Measurements from ENCODE around the gene AP1M1. TPM values are rescaled to one million over a fixed set of nuclear protein-coding genes. Genes with fewer than 3 reads are reported as not detected.
"Not testable (repeated sequence)": the region's sequence is repeated elsewhere in the genome, so short reads cannot be mapped to it uniquely, and the experiment has no call there.

The AP1M1 gene
- polyA plus RNA-seq, 1 donor from 2014 or later: 130 TPM

DNA sequence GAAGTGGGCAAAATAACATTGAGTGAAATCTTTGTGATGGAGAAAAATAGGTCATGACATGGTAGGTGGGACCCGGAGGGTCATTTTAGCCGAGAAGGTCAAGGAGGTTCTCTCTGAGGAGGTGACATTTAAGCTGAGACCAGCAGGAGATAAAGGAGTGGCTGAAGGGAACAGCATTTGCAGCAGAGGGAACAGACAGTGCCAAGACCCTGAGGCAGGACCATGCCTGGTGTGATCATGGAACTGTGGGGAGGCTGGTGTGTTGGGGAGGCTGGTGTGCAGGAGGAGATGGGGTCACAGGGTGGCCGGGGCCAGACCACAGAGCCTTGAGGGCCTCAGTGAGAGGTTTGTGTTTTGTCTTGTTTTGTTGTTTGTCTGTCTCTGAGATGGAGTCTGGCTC, 67.5 kb downstream of the AP1M1 start:
- Mint-ChIP-seq H3K4me1 (peaks cover 34 to 37% (median 35%) of the 10 kb centered on the region in 3 donors), H3K36me3 (no peaks in the 10 kb centered on the region), H3K27ac (peak overlapping the region; percentile 89 to 99 (median 93)), H3K27me3 (no peaks in the 10 kb centered on the region), H3K9me3 (no peaks in the 10 kb centered on the region), H3K4me3 (peak overlapping the region in 2 of 4 donors; percentile 24 to 42)

DNA sequence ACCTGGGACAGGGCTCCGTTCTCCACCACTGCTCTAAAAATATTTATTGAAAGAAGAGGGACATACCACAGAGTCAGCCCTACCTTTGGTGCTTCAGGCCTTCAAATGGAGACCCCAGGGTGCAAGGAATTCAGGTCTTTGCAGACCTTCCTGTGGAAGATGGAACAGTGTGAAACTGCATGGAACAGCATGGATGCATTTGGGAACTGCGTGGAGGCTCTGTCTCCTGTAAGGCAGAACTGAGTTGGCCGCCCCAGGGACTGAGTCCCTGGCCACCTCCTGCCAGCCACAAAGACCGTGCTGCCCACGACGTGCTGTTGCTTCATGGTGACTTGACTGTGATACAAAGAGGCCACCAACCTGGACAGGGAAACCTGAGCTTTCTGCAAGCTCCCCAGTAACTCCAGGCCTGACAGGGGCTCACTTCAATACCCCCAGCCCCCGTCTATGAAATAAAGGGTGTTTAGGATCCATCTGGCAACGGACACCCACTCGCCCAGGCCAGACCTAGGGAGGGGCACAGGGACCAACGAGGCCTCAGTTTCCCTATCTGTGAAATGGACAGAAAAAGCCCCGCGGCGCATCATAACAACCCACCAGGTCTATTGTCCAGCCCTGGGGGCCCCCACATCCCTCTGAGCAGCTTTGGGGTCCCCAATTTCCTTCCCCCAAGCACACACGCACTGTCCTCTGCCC, 68.3 kb downstream of the AP1M1 start:
- Mint-ChIP-seq H3K27me3 (no peaks in the 10 kb centered on the region), H3K36me3 (no peaks in the 10 kb centered on the region), H3K4me3 (no peak overlapping the region), H3K4me1 (peaks cover 26 to 30% (median 28%) of the 10 kb centered on the region in 3 donors), H3K9me3 (no peaks in the 10 kb centered on the region), H3K27ac (peak overlapping the region; percentile 64 to 93 (median 74))

DNA sequence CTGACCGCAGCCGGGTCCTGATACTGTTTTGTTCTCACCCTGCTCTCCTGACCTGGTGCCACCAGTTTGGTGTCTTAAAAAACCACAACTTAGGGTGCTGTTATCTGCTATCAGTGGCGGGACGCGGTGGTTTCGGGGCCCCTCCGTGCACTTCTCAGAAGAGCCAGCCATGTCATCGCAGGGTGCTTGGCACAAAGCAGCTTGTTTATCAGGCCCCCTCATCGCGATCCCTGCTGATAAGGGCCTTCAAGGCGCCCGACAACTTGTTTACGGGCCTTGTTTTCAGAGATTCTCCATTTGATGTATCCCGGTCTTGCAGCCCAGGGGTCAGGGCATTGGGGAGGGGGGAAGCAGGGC, 68.9 kb downstream of the AP1M1 start:
- H3K4me1 Mint-ChIP-seq: peaks cover 21 to 24% (median 23%) of the 10 kb centered on the region in 3 donors
- no peak overlapping the region for H3K4me3 Mint-ChIP-seq
- H3K27me3 Mint-ChIP-seq: no peaks in the 10 kb centered on the region
- H3K27ac Mint-ChIP-seq: peak overlapping the region; percentile 64 to 80 (median 71)
- no peaks in the 10 kb centered on the region for H3K36me3 Mint-ChIP-seq
- H3K9me3 Mint-ChIP-seq: no peaks in the 10 kb centered on the region

DNA sequence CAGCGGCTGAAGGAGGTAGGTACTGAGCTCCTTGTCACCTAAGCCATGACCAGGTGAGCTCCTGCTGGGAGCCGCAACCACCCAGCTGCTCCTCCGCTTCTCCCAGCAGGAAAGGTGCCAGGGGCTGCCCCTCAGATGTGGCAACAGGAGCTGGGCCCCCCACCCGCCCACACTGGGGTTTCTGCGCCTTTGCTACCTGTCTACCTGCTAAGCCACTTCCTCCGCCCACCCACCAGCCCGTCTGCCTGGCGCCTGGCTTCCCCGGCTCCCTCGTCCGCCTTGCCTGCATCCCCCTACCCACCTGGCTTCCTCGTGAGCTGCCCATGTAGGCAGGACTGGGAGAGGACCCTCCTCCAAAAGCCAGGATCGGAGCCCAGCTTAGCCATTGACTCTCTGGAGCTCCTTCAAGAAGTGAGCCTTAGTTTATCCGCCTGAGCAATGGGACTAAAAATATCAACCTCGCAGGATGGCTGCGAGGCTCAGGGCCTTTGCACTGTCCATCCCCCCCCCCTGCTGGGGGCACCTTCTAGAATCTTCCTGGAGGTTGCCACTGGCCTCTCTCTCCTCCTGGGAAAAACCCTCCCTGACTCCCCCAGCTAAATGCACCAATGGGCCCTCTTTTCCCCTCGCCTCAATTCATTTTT, 71.1 kb downstream of the AP1M1 start:
- Mint-ChIP-seq H3K27ac (peak overlapping the region in 1 of 3 donors; percentile 63), H3K4me3 (no peak overlapping the region), H3K9me3 (peaks cover 0 to 1% (median 0%) of the 10 kb centered on the region in 3 donors), H3K4me1 (peaks cover 5 to 7% (median 6%) of the 10 kb centered on the region in 3 donors), H3K36me3 (no peaks in the 10 kb centered on the region), H3K27me3 (no peaks in the 10 kb centered on the region)

DNA sequence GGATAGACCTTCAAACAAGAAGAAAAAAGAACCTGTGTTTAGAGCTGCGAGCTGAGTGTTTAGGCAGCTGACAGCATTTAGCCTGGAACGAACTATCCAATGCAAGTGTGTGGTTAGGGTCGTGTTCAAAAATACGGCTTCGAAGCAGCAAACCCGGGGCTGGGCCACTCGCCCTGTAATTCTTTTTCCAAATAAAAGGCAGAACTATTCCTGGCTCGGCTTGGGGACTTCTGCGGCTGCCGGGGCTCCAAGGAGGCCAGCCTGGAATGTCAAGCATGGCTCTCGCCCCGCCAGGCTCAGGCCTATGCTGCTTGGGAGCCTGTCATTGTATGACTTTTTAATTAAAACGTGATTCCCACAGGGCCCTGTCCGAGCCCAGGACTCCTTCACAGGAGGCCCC, 75.2 kb downstream of the AP1M1 start:
- peaks cover 0 to 1% (median 0%) of the 10 kb centered on the region in 3 donors for H3K9me3 Mint-ChIP-seq
- H3K4me1 Mint-ChIP-seq: peaks cover 6 to 9% (median 8%) of the 10 kb centered on the region in 3 donors
- peaks cover 2% of the 10 kb centered on the region for H3K36me3 Mint-ChIP-seq
- no peak overlapping the region for H3K27ac Mint-ChIP-seq
- H3K4me3 Mint-ChIP-seq: no peak overlapping the region
- H3K27me3 Mint-ChIP-seq: no peaks in the 10 kb centered on the region

DNA sequence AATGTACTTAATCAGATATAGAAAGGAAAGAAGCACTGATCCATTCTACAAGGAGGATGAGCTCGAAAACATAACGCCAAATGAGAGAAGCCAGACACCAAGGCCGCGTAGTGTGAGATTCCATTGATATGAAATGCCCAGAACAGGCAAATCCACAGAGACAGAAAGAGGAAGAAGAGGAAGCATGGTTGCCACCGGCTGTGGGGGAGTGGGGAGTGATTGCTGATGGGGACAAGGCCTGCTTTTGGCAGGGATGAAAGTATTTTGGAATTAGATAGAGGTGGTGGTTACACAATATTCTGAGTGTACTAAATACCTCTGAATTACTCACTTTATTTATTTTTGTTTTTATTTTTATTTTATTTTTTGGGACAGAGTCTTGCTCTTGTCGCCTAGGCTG, 76.7 kb downstream of the AP1M1 start:
- Mint-ChIP-seq H3K4me3 (no peak overlapping the region), H3K4me1 (peaks cover 3 to 8% (median 7%) of the 10 kb centered on the region in 3 donors), H3K27me3 (no peaks in the 10 kb centered on the region), H3K36me3 (peaks cover 2% of the 10 kb centered on the region), H3K9me3 (peaks cover 0 to 1% (median 0%) of the 10 kb centered on the region in 3 donors), H3K27ac (no peak overlapping the region)

DNA sequence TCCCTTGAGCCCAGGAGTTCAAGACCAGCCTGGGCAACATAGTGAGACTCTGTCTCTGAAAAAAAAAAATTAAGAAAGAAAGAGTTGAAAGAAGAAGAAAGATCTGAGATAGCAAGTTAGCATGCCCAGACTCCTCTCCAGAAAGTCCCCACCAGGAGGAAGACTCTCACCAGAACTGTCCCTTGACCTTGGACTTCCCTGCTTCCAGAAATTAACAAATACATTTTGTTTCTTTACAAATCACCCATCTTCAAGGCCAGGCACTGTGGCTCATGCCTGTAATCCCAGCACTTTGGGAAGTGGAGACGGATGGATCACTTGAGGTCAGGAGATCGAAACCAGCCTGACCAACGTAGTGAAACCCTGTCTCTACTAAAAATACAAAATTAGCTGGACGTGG, 82.6 kb downstream of the AP1M1 start:
- Mint-ChIP-seq H3K27me3 (no peaks in the 10 kb centered on the region), H3K36me3 (no peaks in the 10 kb centered on the region), H3K27ac (peak overlapping the region in 1 of 3 donors; percentile 25), H3K4me1 (peaks cover 14 to 21% (median 16%) of the 10 kb centered on the region in 3 donors), H3K9me3 (no peaks in the 10 kb centered on the region), H3K4me3 (no peak overlapping the region)

DNA sequence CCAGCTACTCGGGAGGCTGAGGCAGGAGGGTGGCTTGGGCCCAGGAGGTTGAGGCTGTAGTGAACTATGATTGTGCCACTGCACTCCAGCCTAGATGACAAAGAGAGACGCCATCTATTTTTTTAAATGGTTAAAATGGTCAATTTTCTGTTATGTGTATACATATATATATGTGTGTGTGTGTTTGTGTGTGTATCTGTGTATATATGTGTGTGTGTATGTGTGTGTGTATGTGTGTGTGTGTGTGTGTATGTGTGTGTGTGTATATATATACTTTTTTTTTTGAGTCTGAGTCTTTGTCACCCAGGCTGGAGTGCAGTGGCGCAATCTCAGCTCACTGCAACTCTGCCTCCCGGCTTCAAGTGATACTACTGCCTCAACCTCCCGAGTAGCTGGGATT, 84.0 kb downstream of the AP1M1 start:
- peaks cover 14 to 20% (median 19%) of the 10 kb centered on the region in 3 donors for H3K4me1 Mint-ChIP-seq
- no peak overlapping the region for H3K27ac Mint-ChIP-seq
- H3K36me3 Mint-ChIP-seq: no peaks in the 10 kb centered on the region
- H3K27me3 Mint-ChIP-seq: peaks cover under 1% of the 10 kb centered on the region
- H3K4me3 Mint-ChIP-seq: no peak overlapping the region
- H3K9me3 Mint-ChIP-seq: no peaks in the 10 kb centered on the region

DNA sequence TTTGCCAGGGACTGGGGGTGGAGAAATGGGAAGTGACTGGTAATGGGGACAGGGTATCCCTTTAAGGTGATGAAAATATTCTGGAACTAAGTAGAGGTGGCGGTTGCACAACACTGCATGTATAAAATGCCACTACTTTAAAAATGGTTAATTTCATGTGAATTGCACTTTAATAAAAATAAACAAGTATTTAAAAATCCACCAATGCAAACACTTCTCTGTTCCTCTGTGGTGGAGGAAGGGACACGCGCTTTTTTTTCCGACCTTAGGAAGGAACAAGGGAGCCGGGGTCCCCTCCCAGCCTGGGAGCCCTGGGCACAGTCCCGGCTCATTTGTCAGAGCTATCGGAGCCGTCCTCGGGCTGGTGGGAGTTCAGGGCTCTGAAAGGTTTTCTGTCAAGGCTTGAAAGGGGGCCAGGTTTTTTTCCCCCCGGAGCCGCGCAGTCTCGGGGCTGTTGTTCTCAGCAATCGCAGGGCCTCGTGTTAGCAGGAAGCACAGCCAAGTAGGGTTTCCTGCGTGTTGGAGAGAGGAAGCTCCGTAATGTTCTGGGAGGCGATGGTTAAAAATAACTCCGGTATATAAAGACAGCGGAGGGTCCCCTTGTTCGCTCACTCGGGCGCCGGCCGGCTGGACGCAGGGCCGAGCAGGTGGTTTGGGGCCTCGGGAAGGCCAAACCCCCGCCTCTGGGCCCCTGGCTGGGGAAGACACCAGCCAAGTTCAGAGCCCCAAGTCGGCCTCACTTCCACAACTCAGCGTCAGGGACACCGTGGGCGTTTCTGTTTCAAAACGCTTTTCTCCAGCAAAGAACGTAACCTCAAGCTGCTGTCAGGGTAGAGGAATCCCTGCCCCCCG, 85.7 kb downstream of the AP1M1 start:
- peaks cover 4% of the 10 kb centered on the region for H3K27me3 Mint-ChIP-seq
- H3K27ac Mint-ChIP-seq: peak overlapping the region; percentile 7 to 53 (median 28)
- H3K36me3 Mint-ChIP-seq: no peaks in the 10 kb centered on the region
- peaks cover 14 to 23% (median 23%) of the 10 kb centered on the region in 3 donors for H3K4me1 Mint-ChIP-seq
- no peaks in the 10 kb centered on the region for H3K9me3 Mint-ChIP-seq
- peak overlapping the region in 3 of 4 donors; percentile 59 to 91 (median 75) for H3K4me3 Mint-ChIP-seq

DNA sequence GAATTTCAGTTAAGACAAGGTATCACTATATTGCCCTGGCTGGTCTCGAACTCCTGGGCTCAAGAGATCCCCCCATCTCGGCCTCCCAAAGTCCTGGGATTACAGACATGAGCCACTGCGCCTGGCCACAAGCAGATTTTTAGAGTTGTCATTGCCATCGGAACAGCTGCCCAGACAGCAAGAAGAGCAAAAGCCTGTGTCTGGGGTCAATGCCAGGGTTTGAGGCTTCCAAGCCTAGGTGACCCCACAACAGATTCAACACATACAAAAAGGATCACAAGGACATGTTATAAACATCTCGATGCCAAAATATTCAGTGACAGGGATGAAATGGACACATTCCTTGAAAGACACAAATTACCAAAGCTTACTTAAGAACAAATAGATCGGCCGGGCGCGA, 86.8 kb downstream of the AP1M1 start:
- no peaks in the 10 kb centered on the region for H3K36me3 Mint-ChIP-seq
- H3K27me3 Mint-ChIP-seq: peaks cover 4% of the 10 kb centered on the region
- H3K27ac Mint-ChIP-seq: peak overlapping the region in 2 of 3 donors; percentile 28 to 65
- H3K4me1 Mint-ChIP-seq: peaks cover 14 to 23% (median 23%) of the 10 kb centered on the region in 3 donors
- H3K9me3 Mint-ChIP-seq: peaks cover 0 to 2% (median 0%) of the 10 kb centered on the region in 3 donors
- H3K4me3 Mint-ChIP-seq: peak overlapping the region in 2 of 4 donors; percentile 59 to 91

DNA sequence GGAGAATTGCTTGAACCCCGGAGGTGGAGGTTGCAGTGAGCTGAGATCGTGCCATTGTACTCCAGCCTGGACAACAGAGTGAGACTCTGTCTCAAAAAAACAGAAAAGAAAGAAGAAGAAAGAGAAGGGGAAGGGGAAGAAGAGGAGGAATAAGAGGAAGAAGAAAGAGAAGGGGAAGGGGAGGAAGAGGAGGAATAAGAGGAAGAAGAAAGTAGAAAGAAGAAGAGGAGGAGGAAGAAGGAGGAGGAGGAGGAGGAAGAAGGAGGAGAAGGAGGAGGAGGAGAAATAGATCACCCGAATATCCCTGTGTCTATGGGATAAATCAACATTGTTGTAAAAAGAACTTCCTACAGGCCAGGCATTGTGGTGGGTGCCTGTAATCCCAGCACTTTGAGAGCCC, 87.4 kb downstream of the AP1M1 start:
- H3K27me3 Mint-ChIP-seq, H3K27ac Mint-ChIP-seq, H3K36me3 Mint-ChIP-seq, H3K9me3 Mint-ChIP-seq: not testable (repeated sequence)
- Mint-ChIP-seq H3K4me1 (peaks cover 14 to 23% (median 22%) of the 10 kb centered on the region in 3 donors), H3K4me3 (peak overlapping the region in 2 of 4 donors; percentile 63 to 91)

DNA sequence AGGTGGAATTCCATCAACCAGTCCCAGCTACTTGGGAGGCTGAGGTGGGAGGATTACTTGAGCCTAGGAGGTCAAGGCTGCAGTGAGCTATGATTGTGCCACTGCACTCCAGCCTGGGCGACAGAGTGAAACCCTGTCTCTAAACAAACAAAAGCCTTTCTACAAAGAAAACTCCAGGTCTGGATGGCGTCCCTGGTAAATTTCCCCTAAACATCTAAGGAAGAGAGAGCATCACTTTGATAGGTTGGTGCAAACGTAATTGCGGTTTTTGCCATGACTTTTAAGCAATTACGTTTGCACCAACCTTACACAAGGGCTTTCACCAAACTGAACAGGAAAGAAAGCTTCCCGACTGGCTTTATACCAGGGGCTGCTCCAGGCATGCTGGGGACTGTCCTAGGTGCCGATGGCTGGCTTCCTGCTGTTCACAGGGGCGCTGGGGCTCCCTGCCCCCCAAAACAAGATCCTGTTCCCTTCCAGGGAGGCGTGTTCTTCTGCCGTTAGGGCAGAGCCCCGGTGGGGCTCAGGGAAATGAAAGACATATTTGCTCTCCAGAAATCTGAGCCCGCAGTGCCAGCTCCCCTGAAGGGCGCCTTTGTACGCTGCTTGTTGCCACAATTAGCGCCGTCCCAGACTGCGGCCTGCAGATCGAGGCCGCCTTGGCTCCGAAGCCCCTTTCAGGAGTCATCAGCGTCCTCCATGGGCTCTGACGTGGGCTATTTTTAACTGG, 88.2 kb downstream of the AP1M1 start:
- Mint-ChIP-seq H3K9me3 (peaks cover 0 to 2% (median 0%) of the 10 kb centered on the region in 3 donors), H3K27me3 (peaks cover 4% of the 10 kb centered on the region), H3K4me3 (peak overlapping the region in 1 of 4 donors; percentile 23), H3K36me3 (no peaks in the 10 kb centered on the region), H3K27ac (peak overlapping the region in 1 of 3 donors; percentile 23), H3K4me1 (peaks cover 14 to 21% (median 19%) of the 10 kb centered on the region in 3 donors)

DNA sequence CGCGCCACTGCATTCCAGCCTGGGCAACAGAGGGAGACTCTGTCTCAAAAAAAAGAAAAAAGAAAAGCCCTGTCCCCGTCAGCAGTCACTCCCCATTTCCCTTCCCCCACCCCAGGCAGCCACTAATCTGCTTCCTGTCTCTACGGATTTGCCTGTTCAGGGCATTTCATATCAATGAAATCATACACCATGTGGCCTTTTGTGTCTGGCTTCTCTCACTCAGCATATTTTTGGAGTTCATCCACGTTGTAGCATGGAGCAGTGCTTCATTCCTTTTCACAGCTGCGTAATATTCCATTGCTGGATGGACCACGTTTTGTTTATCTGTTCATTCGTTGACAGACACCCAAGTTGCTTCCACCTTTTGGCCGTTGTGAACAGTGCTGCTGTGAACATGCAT, 90.8 kb downstream of the AP1M1 start:
- Mint-ChIP-seq H3K27me3 (peaks cover 4% of the 10 kb centered on the region), H3K4me1 (peaks cover 11 to 14% (median 14%) of the 10 kb centered on the region in 3 donors), H3K36me3 (no peaks in the 10 kb centered on the region), H3K4me3 (no peak overlapping the region), H3K27ac (no peak overlapping the region), H3K9me3 (peaks cover 0 to 2% (median 0%) of the 10 kb centered on the region in 3 donors)

DNA sequence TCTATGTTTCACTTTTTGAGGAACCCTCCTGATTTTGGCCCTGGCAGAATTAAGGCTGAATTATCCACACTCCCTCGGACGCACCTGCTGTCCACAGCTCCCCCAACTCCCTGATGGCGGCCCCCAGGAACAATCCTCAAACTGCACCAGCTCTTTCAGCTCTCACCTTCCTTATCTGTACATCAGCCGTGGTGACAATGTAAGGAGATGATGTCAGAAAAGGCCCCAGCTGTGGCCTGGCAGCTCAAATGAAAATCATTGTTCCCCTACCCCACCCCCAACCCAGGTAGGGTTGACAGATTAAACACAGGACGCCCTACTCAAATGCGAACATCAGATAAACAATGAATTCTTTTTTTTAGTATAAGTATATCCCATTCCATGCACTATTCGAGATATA, 91.9 kb downstream of the AP1M1 start:
- Mint-ChIP-seq H3K4me1 (peaks cover 1 to 9% (median 7%) of the 10 kb centered on the region in 3 donors), H3K27ac (no peak overlapping the region), H3K4me3 (no peak overlapping the region), H3K27me3 (peaks cover 4% of the 10 kb centered on the region), H3K9me3 (peaks cover 0 to 2% (median 0%) of the 10 kb centered on the region in 3 donors), H3K36me3 (no peaks in the 10 kb centered on the region)

All from IgD-negative memory B cell (primary cell).